SK-N-SH (cell line): ENCODE results near the gene TMEM60. TPM values are rescaled to one million over a fixed set of nuclear protein-coding genes. Genes with fewer than 3 reads are reported as not detected.

ENCODE experiments used
- CTCF ChIA-PET: fragments of 300-600, 350-600 bp; formaldehyde crosslinking; extraction: SDS; loops from one replicate; lab custom pipeline; 2021; lab: Yijun Ruan, JAX
- POLR2A ChIA-PET: fragments of 350-600 bp; sonication (Branson Sonifier 250); formaldehyde crosslinking; extraction: SDS; loops from one replicate; lab custom pipeline; 2020; ENCODE audit warnings: antibody characterized with exemption, inconsistent platforms; lab: Yijun Ruan, JAX
- DNase-seq: peaks from one replicate; pipeline ENCODE4 v3.0.0; 2012
- H2AFZ ChIP-seq: fragments of 200-600 bp; sonication (generic); 2 replicates; pipeline ENCODE4 v1.8.1; 2016; ENCODE audit warnings: antibody characterized with exemption, mild to moderate bottlenecking, low read depth
- H3F3A ChIP-seq: fragments of 200-600 bp; sonication (generic); replicated peaks from 2 replicates; pipeline ENCODE3; 2016; ENCODE audit warnings: antibody characterized with exemption, mild to moderate bottlenecking; ENCODE audit not compliant: insufficient read depth
- H3K27ac ChIP-seq, 2 experiments: fragments of 200-500 bp in 1 of 2; fragments of 200-600 bp in 1 of 2; sonication (Bioruptor generic) in 1 of 2; sonication (generic), shearing (Covaris generic) in 1 of 2; 2 replicates each; pipeline versions ENCODE4 v1.5.1 to v1.6.1; 2014 to 2016; ENCODE audit warnings: low read depth in 2 of 2, inconsistent platforms in 1 of 2, low read length in 1 of 2, mild to moderate bottlenecking in 1 of 2, mixed read lengths in 1 of 2
- H3K27me3 ChIP-seq: fragments of 200-600 bp; sonication (generic), shearing (Covaris generic); 2 replicates; pipeline ENCODE4 v1.6.1; 2016; ENCODE audit warnings: mixed run types; ENCODE audit not compliant: insufficient read depth
- H3K36me3 ChIP-seq, 2 experiments: fragments of 200-500 bp in 1 of 2; fragments of 200-600 bp in 1 of 2; sonication (Bioruptor generic) in 1 of 2; sonication (generic) in 1 of 2; replicated peaks in 1 of 2; 2 replicates each; pipeline versions ENCODE3 to v1.5.1; 2014 to 2016; ENCODE audit warnings: low read length in 1 of 2, mild to moderate bottlenecking in 1 of 2; ENCODE audit not compliant: insufficient read depth in 2 of 2, control insufficient read depth in 1 of 2
- H3K4me1 ChIP-seq, 2 experiments: fragments of 200-500 bp in 1 of 2; fragments of 200-600 bp in 1 of 2; sonication (Bioruptor generic) in 1 of 2; sonication (generic), shearing (Covaris generic) in 1 of 2; 2 replicates each; pipeline versions ENCODE4 v1.5.1 to v1.6.1; 2014 to 2016; ENCODE audit warnings: low read depth in 1 of 2, low read length in 1 of 2, mixed run types in 1 of 2; ENCODE audit not compliant: insufficient read depth in 2 of 2, control insufficient read depth in 1 of 2
- H3K4me2 ChIP-seq: fragments of 200-600 bp; sonication (generic), shearing (Covaris generic); 2 replicates; pipeline ENCODE4 v1.6.1; 2017; ENCODE audit warnings: mixed run types
- H3K4me3 ChIP-seq, 2 experiments: fragments of 200-500 bp in 1 of 2; fragments of 200-600 bp in 1 of 2; sonication (Bioruptor generic) in 1 of 2; sonication (generic), shearing (Covaris generic) in 1 of 2; 2 replicates each; pipeline versions ENCODE4 v1.5.1 to v1.8.1; 2014 to 2016; ENCODE audit warnings: low read depth in 2 of 2, inconsistent platforms in 1 of 2, low read length in 1 of 2, mild to moderate bottlenecking in 1 of 2, mixed read lengths in 1 of 2, moderate library complexity in 1 of 2
- H3K79me2 ChIP-seq: fragments of 200-600 bp; sonication (generic); 2 replicates; pipeline ENCODE4 v1.8.1; 2017; ENCODE audit warnings: mild to moderate bottlenecking; ENCODE audit not compliant: insufficient read depth
- H3K9ac ChIP-seq: fragments of 200-600 bp; sonication (generic); 2 replicates; pipeline ENCODE4 v1.6.1; 2017; ENCODE audit warnings: mixed run types
- H3K9me2 ChIP-seq: fragments of 200-600 bp; sonication (generic); 2 replicates; pipeline ENCODE4 v1.6.1; 2017; ENCODE audit warnings: mixed run types
- H3K9me3 ChIP-seq: fragments of 200-600 bp; sonication (generic); 2 replicates; pipeline ENCODE4 v1.6.1; 2017; ENCODE audit warnings: mixed run types, mild to moderate bottlenecking, moderate library complexity
- H4K20me1 ChIP-seq: fragments of 200-600 bp; sonication (generic); 2 replicates; pipeline ENCODE4 v1.6.1; 2017; ENCODE audit warnings: mild to moderate bottlenecking, mixed run types; ENCODE audit not compliant: insufficient read depth
- EP300 ChIP-seq, 2 experiments: IDR thresholded peaks; 2 replicates each; pipeline versions ENCODE4 v1.4.0 to v1.6.1; 2012; ENCODE audit warnings: borderline replicate concordance in 1 of 2, low read depth in 1 of 2, low read length in 1 of 2
- EZH2phosphoT487 ChIP-seq: fragments of 200-600 bp; sonication (generic); IDR thresholded peaks from 2 replicates; pipeline ENCODE4 v1.6.1; 2017; ENCODE audit warnings: low read depth, mixed run types, mild to moderate bottlenecking, antibody characterized with exemption, moderate library complexity, borderline replicate concordance
- FOSL2 ChIP-seq: IDR thresholded peaks from 2 replicates; pipeline ENCODE4 v1.4.0; 2012; ENCODE audit warnings: low read depth, mild to moderate bottlenecking, moderate library complexity, borderline replicate concordance
- FOXJ3 ChIP-seq: sonication (generic); formaldehyde crosslinking; IDR thresholded peaks from 2 replicates; pipeline ENCODE4 v1.5.1; 2020; ENCODE audit warnings: mild to moderate bottlenecking, missing genetic modification reagents
- GABPA ChIP-seq: IDR thresholded peaks from 2 replicates; pipeline ENCODE4 v1.4.0; 2012; ENCODE audit warnings: low read depth, mild to moderate bottlenecking
- TAF1 ChIP-seq: IDR thresholded peaks from 2 replicates; pipeline ENCODE4 v1.6.1; 2012; ENCODE audit warnings: low read depth, mild to moderate bottlenecking, low read length, moderate library complexity, borderline replicate concordance
- YY1 ChIP-seq: IDR thresholded peaks from 2 replicates; pipeline ENCODE4 v1.4.0; 2012; ENCODE audit warnings: low read depth, mild to moderate bottlenecking
- WGBS: methylation state at CpG from one replicate; pipeline ENCODE4 v1.1.6; 2017; ENCODE audit warnings: low lambda C conversion rate; 5-methylcytosine and 5-hydroxymethylcytosine counted together
- polyA plus RNA-seq, 3 experiments: library from polyadenylated mRNA; depleted of rRNA; stranded (reverse); fragments of >200 nt; gene quantifications; 2 replicates each; pipeline ENCODE4 v1.2.3, GENCODE V29; 2012
- TF ChIP-seq, protein P1 (sequence below): fragments of 200-600 bp; sonication (generic); IDR thresholded peaks from 2 replicates; pipeline ENCODE4 v1.6.1; 2017; ENCODE audit warnings: antibody characterized with exemption, mild to moderate bottlenecking, moderate library complexity
- TF ChIP-seq, protein P2 (sequence below): IDR thresholded peaks from 2 replicates; pipeline ENCODE4 v1.6.1; 2012; ENCODE audit warnings: mild to moderate bottlenecking, low read depth, low read length, moderate library complexity
- TF ChIP-seq, protein P3 (sequence below): fragments of 150-350 bp; IDR thresholded peaks from 2 replicates; pipeline ENCODE4 v1.6.1; 2016; ENCODE audit warnings: mild to moderate bottlenecking, low read depth, low read length

TMEM60 gene
- polyA plus RNA-seq, 1 of the 3 experiments (the other 2 are of a cell fraction), result 24.8 TPM

DNA sequence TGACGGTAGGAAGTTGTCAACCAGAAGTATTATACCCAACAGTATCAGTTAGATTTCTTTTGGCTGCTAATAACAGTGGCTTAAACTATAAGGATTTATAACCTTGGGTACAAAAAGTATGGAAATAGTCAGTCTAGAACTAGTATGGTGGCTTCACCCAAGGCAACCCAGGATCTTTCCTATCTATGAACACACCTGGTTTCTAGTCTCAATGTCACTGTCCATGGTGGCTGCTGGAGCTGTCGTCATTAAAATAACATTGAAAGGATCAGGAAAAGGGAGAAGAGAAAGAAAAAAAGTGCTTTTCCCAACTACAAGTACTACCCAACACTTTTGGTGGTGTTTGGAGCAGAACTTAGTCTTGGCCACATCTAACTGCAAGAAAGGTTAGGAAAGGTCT is 28.1 kb upstream of the TMEM60 start:
- WGBS, result 85% methylated on average over 2 of the region's 2 CpGs

DNA sequence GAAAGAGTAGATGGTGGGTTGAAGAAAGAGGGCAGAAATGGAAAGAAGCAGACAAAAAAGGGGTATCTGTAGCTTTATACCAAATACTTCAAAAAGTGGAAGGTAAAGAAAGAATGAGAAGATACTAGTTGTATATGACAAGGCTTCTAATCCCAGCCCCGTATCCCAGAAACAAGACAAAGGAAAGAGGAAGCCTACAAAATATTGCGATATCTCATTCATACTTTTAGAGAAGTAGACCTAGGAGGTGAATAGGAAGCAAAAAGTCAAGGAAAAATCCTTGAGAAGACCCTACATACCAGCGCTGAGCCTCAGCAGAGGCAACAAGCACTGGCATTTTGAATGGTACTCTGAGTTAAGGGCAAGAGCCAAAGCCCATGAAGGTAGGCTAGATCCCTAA is 26.9 kb upstream of the TMEM60 start:
- Histone ChIP-seq H3K4me1 (no peaks in the 10 kb centered on the region; a peak in 1 of 4 replicates), H3K27ac (no peak overlapping the region), H3K9ac (no peak overlapping the region), H3K9me3 (peaks cover 20% of the 10 kb centered on the region), H3K27me3 (no peaks in the 10 kb centered on the region), H3K4me3 (no peak overlapping the region), H3K79me2 (peaks cover 71% of the 10 kb centered on the region), H4K20me1 (no peaks in the 10 kb centered on the region), H2AFZ (no peak overlapping the region), H3K36me3 (peaks cover 0 to 12% of the 10 kb centered on the region in 2 experiments), H3K9me2 (no peaks in the 10 kb centered on the region), H3F3A (peaks cover 4% of the 10 kb centered on the region), H3K4me2 (no peak overlapping the region)
- ChIA-PET CTCF (interaction anchor here (1.2 kb wide), 1 partner anchor 12 kb away, joined by 3 read pairs; no protein-coding TSS in a partner anchor), POLR2A (no interaction called here)
- 90% methylated on average over 3 of the region's 3 CpGs for WGBS
- no peak for DNase-seq
- TF ChIP-seq EZH2phosphoT487, result no peak
- TF ChIP-seq, protein P1, sequence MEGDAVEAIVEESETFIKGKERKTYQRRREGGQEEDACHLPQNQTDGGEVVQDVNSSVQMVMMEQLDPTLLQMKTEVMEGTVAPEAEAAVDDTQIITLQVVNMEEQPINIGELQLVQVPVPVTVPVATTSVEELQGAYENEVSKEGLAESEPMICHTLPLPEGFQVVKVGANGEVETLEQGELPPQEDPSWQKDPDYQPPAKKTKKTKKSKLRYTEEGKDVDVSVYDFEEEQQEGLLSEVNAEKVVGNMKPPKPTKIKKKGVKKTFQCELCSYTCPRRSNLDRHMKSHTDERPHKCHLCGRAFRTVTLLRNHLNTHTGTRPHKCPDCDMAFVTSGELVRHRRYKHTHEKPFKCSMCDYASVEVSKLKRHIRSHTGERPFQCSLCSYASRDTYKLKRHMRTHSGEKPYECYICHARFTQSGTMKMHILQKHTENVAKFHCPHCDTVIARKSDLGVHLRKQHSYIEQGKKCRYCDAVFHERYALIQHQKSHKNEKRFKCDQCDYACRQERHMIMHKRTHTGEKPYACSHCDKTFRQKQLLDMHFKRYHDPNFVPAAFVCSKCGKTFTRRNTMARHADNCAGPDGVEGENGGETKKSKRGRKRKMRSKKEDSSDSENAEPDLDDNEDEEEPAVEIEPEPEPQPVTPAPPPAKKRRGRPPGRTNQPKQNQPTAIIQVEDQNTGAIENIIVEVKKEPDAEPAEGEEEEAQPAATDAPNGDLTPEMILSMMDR, result no peak
- TF ChIP-seq GABPA, result no peak
- TF ChIP-seq YY1, result no peak
- TF ChIP-seq FOXJ3 (CRISPR knock-in tag), result no peak
- TF ChIP-seq, protein P2, sequence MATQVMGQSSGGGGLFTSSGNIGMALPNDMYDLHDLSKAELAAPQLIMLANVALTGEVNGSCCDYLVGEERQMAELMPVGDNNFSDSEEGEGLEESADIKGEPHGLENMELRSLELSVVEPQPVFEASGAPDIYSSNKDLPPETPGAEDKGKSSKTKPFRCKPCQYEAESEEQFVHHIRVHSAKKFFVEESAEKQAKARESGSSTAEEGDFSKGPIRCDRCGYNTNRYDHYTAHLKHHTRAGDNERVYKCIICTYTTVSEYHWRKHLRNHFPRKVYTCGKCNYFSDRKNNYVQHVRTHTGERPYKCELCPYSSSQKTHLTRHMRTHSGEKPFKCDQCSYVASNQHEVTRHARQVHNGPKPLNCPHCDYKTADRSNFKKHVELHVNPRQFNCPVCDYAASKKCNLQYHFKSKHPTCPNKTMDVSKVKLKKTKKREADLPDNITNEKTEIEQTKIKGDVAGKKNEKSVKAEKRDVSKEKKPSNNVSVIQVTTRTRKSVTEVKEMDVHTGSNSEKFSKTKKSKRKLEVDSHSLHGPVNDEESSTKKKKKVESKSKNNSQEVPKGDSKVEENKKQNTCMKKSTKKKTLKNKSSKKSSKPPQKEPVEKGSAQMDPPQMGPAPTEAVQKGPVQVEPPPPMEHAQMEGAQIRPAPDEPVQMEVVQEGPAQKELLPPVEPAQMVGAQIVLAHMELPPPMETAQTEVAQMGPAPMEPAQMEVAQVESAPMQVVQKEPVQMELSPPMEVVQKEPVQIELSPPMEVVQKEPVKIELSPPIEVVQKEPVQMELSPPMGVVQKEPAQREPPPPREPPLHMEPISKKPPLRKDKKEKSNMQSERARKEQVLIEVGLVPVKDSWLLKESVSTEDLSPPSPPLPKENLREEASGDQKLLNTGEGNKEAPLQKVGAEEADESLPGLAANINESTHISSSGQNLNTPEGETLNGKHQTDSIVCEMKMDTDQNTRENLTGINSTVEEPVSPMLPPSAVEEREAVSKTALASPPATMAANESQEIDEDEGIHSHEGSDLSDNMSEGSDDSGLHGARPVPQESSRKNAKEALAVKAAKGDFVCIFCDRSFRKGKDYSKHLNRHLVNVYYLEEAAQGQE, result no peak
- TF ChIP-seq FOSL2, result no peak
- TF ChIP-seq TAF1, result no peak
- no peak for TF ChIP-seq EP300 (IDR thresholded peaks at IDR 0.05; ENCODE audit: borderline replicate concordance in 1 of 2, low read depth in 1 of 2, low read length in 1 of 2)

More for the DNA sequence above, 28.1 kb upstream of the TMEM60 start:
- no peaks in the 10 kb centered on the region for H3K27me3 ChIP-seq
- H3K4me1 ChIP-seq, result peaks cover 0 to 4% of the 10 kb centered on the region in 2 experiments; a peak in 2 of 4 replicates
- H3K9me2 ChIP-seq, result no peaks in the 10 kb centered on the region
- DNase-seq, result no peak
- no peak overlapping the region for H2AFZ ChIP-seq
- H3K4me3 ChIP-seq, result no peak overlapping the region
- TF ChIP-seq, protein P3, sequence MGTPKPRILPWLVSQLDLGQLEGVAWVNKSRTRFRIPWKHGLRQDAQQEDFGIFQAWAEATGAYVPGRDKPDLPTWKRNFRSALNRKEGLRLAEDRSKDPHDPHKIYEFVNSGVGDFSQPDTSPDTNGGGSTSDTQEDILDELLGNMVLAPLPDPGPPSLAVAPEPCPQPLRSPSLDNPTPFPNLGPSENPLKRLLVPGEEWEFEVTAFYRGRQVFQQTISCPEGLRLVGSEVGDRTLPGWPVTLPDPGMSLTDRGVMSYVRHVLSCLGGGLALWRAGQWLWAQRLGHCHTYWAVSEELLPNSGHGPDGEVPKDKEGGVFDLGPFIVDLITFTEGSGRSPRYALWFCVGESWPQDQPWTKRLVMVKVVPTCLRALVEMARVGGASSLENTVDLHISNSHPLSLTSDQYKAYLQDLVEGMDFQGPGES, result no peak
- TF ChIP-seq, protein P2, result peak; percentile 82
- peaks cover 10% of the 10 kb centered on the region; the same call in 1 of the 2 replicates for H3K9me3 ChIP-seq
- CTCF ChIA-PET, result interaction anchor here (1.2 kb wide), 1 partner anchor 13 kb away, joined by 3 read pairs; no protein-coding TSS in a partner anchor
- POLR2A ChIA-PET, result no interaction called here
- peaks cover 59% of the 10 kb centered on the region for H3K79me2 ChIP-seq
- H4K20me1 ChIP-seq, result no peaks in the 10 kb centered on the region
- H3K36me3 ChIP-seq, result peaks cover 0 to 4% of the 10 kb centered on the region in 2 experiments
- no peak overlapping the region for H3K27ac ChIP-seq
- H3K4me2 ChIP-seq, result no peak overlapping the region
- no peaks in the 10 kb centered on the region for H3F3A ChIP-seq
- no peak overlapping the region for H3K9ac ChIP-seq
